Activated B cell treated with CpG ODN at 0.5 μM for 24 hours (primary cell): ENCODE results near the gene FNDC11. TPM values are rescaled to one million over a fixed set of nuclear protein-coding genes. Genes with fewer than 3 reads are reported as not detected.

Source experiments
- ATAC-seq: fragments of 200-7000 bp; cut with Tn5 transposase; one replicate; pipeline ENCODE4 v1.10.0; 2021; ENCODE audit warnings: low read depth, mild to moderate bottlenecking, moderate library complexity
- CTCF ChIA-PET: fragments of 350-600 bp; sonication (Branson Sonifier 250); formaldehyde crosslinking; loops from one replicate; lab custom pipeline; 2021; ENCODE audit warnings: antibody characterized with exemption; lab: Charles Lee
- POLR2A ChIA-PET: fragments of 350-600 bp; sonication (Branson Sonifier 250); formaldehyde crosslinking; loops from one replicate; lab custom pipeline; 2021; ENCODE audit warnings: antibody characterized with exemption; lab: Charles Lee
- DNase-seq: peaks from one replicate; pipeline ENCODE4 v3.0.0; 2022
- H3K27ac Mint-ChIP-seq: one replicate; pipeline ENCODE4 v1.8.0; 2020; ENCODE audit warnings: mixed read lengths
- H3K27me3 Mint-ChIP-seq: one replicate; pipeline ENCODE4 v1.8.0; 2021; ENCODE audit warnings: mixed read lengths
- H3K36me3 Mint-ChIP-seq: one replicate; pipeline ENCODE4 v1.8.0; 2021; ENCODE audit warnings: low read depth, mixed read lengths
- H3K4me1 Mint-ChIP-seq: one replicate; pipeline ENCODE4 v1.8.0; 2021; ENCODE audit warnings: mixed read lengths
- H3K4me3 Mint-ChIP-seq: one replicate; pipeline ENCODE4 v1.8.0; 2020; ENCODE audit warnings: mild to moderate bottlenecking, mixed read lengths
- H3K9me3 Mint-ChIP-seq: one replicate; pipeline ENCODE4 v1.8.0; 2020; ENCODE audit warnings: mixed read lengths
- CTCF ChIP-seq: fragments of 200-600 bp; IDR thresholded peaks from one replicate; pipeline ENCODE4 v1.8.0; 2022; ENCODE audit warnings: antibody characterized with exemption, mild to moderate bottlenecking
- intact Hi-C: fragments of 100-400 bp; cut with micrococcal nuclease; formaldehyde crosslinking; loops from one replicate; pipeline ENCODE4 v1.15.1; 2024
- total RNA-seq: library from RNA; stranded (reverse); gene quantifications from 2 replicates; pipeline ENCODE4 v1.2.3, GENCODE V29; 2022

FNDC11 gene
- total RNA-seq, 1 donor from 2014 or later, result 0.78 TPM

- CTCF ChIA-PET, result interaction anchor here (1.6 kb wide), 1 partner anchor 520 kb away, joined by 4 read pairs; no protein-coding TSS in a partner anchor
- POLR2A ChIA-PET, result interaction anchor here (1.0 kb wide), 1 partner anchor 19 kb away, joined by 3 read pairs; no protein-coding TSS in a partner anchor
- intact Hi-C loops, result no loop called here
- H3K27me3 Mint-ChIP-seq, result peaks cover 2% of the 10 kb centered on the region
- no peak for ATAC-seq
- no peak overlapping the region for H3K27ac Mint-ChIP-seq
- DNase-seq, result no peak
- TF ChIP-seq CTCF, result no peak
- peaks cover 4% of the 10 kb centered on the region for H3K9me3 Mint-ChIP-seq
- H3K4me1 Mint-ChIP-seq, result peaks cover 18% of the 10 kb centered on the region
- peaks cover 15% of the 10 kb centered on the region for H3K36me3 Mint-ChIP-seq
- no peak overlapping the region for H3K4me3 Mint-ChIP-seq
Measured at GRCh38 chr20:63518351-63518861, 35.6 kb upstream of the FNDC11 start.

GRCh38 chr20:63518946-63519667 is 34.9 kb upstream of the FNDC11 start:
- Mint-ChIP-seq H3K9me3 (peaks cover 2% of the 10 kb centered on the region), H3K27ac (peak overlapping the region; percentile 61), H3K4me3 (peak overlapping the region; percentile 81), H3K27me3 (no peaks in the 10 kb centered on the region), H3K4me1 (peaks cover 21% of the 10 kb centered on the region), H3K36me3 (peaks cover 20% of the 10 kb centered on the region)
- no peak for DNase-seq
- no peak for TF ChIP-seq CTCF
- POLR2A ChIA-PET, result interaction anchor here (1.0 to 7.1 kb wide), 6 partner anchors 14 to 346 kb away, joined by 3 to 179 read pairs (median 15); partner anchors contain the start of genes PTK6 and TPD52L2
- no peak for ATAC-seq
- CTCF ChIA-PET, result interaction anchor here (0.9 to 1.6 kb wide), 2 partner anchors 18 to 519 kb away, joined by 3 to 4 read pairs; partner anchors contain the start of gene PTK6
- intact Hi-C loops, result no loop called here

GRCh38 chr20:63519668-63520503 is 34.1 kb upstream of the FNDC11 start:
- Mint-ChIP-seq H3K9me3 (no peaks in the 10 kb centered on the region), H3K4me3 (peak overlapping the region; percentile 81), H3K27me3 (no peaks in the 10 kb centered on the region), H3K4me1 (peaks cover 27% of the 10 kb centered on the region), H3K27ac (peak overlapping the region; percentile 61), H3K36me3 (peaks cover 22% of the 10 kb centered on the region)
- intact Hi-C loops, result loop anchor here (1.0 to 5.0 kb wide), 9 partner anchors 17 to 542 kb away; partner anchors contain the start of genes PTK6, RTEL1, SAMD10 and TCEA2
- CTCF ChIA-PET, result interaction anchor here (0.9 to 1.5 kb wide), 3 partner anchors 18 to 344 kb away, joined by 3 read pairs; partner anchors contain the start of gene PTK6
- POLR2A ChIA-PET, result interaction anchor here (0.6 to 7.1 kb wide), 31 partner anchors 11 to 736 kb away, joined by 3 to 179 read pairs (median 6); partner anchors contain the start of genes ARFRP1, FNDC11, GMEB2 and LIME1
- DNase-seq (peak; percentile 68), ATAC-seq (peak; percentile 53)
- no peak for TF ChIP-seq CTCF

- POLR2A ChIA-PET, result interaction anchor here (0.5 to 7.1 kb wide), 42 partner anchors 12 to 735 kb away, joined by 3 to 179 read pairs (median 5); partner anchors contain the start of genes ARFGAP1, ARFRP1, FNDC11 and GMEB2
- H3K9me3 Mint-ChIP-seq, result no peaks in the 10 kb centered on the region
- ATAC-seq, result peak; percentile 81
- H3K4me3 Mint-ChIP-seq, result peak within 1 kb of the TSS; percentile 81
- H3K36me3 Mint-ChIP-seq, result peaks cover 22% of the 10 kb centered on the region
- H3K27me3 Mint-ChIP-seq, result no peaks in the 10 kb centered on the region
- intact Hi-C loops, result loop anchor here (1.0 to 5.0 kb wide), 9 partner anchors 17 to 542 kb away; partner anchors contain the start of genes PTK6, RTEL1, SAMD10 and TCEA2
- H3K27ac Mint-ChIP-seq, result peak within 1 kb of the TSS; percentile 61
- CTCF ChIA-PET, result interaction anchor here (0.9 to 1.5 kb wide), 3 partner anchors 19 to 343 kb away, joined by 3 to 4 read pairs (median 3); no protein-coding TSS in a partner anchor
- peaks cover 33% of the 10 kb centered on the region for H3K4me1 Mint-ChIP-seq
- peak; percentile 84 for DNase-seq
- TF ChIP-seq CTCF, result no peak
Measured at GRCh38 chr20:63520504-63520933, 33.4 kb upstream of the FNDC11 start, which contains the start of gene PPDPF. TSS of gene PPDPF (plus strand) at chr20:63520765. CDS start at chr20:63521309, 544 bp downstream.
